22Rv1 (cell line): Measurements from ENCODE around the gene HSD17B1.

Experiments used
- CTCF ChIP-seq: fragments of 450-650 bp; IDR thresholded peaks from 2 replicates; pipeline ENCODE4 v1.5.1; 2017; ENCODE audit warnings: mild to moderate bottlenecking
- ZFX ChIP-seq: fragments of 450-650 bp; IDR thresholded peaks from 2 replicates; pipeline ENCODE4 v1.6.1; 2017; ENCODE audit warnings: antibody characterized with exemption, borderline replicate concordance

- TF ChIP-seq CTCF = no peak
- TF ChIP-seq ZFX = no peak
Observed at GRCh38 chr17:42525221-42525620, 27.5 kb upstream of the HSD17B1 start.
